GM21367 (cell line): ENCODE measurements around the gene TBC1D14.

Experiments
- ATAC-seq: cut with Tn5 transposase; IDR thresholded peaks from one replicate; pipeline ENCODE4 v1.9.1; 2021; ENCODE audit not compliant: unreplicated experiment

Gene TBC1D14

DNA sequence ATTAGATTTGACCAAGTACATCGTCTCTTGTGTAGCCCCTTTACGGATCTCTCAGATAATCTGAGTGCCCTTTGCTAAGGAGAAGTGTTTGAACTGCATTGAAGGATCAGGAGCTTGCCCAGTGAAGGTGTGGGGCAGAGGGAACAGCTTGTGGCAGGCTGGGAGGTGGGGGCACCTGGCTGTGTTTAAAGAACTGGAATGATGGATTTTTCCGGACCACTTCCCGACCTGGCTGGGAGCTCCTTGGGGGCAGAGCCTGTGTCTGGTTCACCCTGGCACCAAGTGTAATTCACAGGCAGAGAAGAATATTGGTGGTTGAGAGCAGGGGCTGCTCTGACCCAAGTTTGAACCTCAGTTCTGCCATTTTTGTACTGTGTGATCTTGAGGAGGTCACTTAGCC lies 18.5 kb downstream of the TBC1D14 start:
- ATAC-seq = no peak

GRCh38 chr4:6929339-6929811 lies 19.7 kb downstream of the TBC1D14 start:
- no peak for ATAC-seq

GRCh38 chr4:6929812-6930464 lies 20.3 kb downstream of the TBC1D14 start:
- ATAC-seq = no peak

DNA sequence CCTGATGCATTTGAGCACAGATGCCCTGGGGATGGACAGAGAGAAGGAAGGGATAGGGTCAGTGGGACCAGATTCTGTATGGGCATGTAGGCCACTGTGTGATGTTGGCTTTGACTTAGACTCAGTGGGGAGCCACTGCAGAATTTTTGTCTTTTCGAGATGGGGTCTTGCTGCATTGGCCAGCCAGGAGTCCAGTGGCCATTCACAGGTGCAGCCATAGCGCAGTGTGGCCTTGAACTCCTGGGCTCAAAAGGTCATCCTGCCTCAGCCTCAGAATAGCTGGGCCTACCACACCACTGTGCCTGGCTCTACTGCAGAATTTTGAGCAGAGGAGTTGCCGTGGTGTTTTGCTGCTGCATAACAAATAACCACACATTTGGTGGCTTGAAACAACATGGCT lies 22.8 kb downstream of the TBC1D14 start:
- ATAC-seq = no peak

- no peak for ATAC-seq
These were observed 23.3 kb downstream of the TBC1D14 start for GRCh38 chr4:6932918-6933317.

- ATAC-seq = no peak
These were observed 24.2 kb downstream of the TBC1D14 start for GRCh38 chr4:6933691-6934430.

DNA sequence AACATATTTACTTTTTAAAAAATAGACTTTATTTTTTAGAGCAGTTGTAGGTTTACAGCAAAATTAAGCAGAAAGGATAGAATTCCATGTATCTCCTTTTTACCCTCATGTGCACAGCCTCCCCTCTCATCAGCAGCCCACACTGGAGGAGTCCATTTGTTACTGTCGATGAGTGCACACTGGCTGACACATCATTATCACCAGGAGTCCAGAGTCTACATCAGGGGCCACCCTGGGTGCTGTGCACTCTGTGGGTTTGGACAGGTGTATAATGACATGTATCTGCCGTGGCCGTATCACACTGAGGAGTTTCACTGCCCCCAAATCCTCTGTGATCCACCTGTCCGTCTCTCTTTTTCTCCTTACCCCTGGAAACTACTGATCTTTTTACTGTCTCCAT lies 26.3 kb downstream of the TBC1D14 start:
- ATAC-seq = no peak

DNA sequence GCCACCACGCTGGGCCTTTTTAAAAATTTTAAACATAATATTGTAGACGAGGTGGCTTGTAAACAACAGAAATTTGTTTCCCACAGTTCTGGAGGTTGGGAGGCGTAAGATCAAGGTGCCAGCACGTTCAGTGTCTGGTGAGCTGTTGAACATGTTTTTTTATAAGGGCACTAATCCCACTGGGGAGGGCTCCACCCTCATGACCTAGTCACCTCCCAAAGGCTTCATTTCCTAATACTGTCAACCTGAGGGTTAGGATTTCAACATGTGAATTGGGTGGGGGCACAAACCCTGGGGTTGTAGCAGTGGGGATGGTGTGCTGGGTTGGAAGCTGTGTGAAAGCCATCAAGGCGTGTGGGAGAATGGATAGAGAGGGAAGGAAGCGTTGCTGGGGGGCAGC lies 27.6 kb downstream of the TBC1D14 start:
- no peak for ATAC-seq

GRCh38 chr4:6937754-6938153 lies 28.1 kb downstream of the TBC1D14 start:
- no peak for ATAC-seq

- no peak for ATAC-seq
These were observed 28.6 kb downstream of the TBC1D14 start for GRCh38 chr4:6938237-6938636.

DNA sequence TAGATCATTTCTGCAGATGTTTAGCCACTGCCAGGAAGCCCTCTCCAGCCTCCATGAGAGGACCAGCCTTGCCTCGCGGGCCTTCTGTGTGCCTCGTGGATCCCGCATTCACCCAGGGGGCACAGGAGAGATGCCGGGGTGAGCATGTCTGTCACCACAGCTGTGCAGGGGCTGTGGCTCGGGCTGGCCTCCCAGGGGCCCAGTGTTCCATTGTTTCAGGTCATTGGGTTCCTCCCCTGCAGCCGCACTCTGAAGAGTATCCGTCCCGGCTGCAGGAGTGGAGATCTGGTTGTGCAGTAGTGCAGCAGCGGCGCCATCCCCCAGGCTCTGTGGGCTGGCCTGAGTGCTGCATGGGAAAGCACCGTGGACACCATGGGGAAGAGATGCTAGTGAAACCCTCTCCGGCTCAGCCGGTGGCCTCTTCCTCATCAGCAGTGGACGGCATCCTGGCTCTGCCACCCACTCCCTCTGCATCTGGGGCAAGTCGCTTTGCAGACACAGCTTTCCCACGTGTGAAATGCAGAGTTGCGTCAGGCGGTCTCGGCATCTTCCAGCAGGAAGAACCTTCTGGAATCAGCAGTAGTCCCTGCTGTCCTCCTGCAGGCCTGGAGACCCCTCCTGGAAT lies 29.1 kb downstream of the TBC1D14 start:
- ATAC-seq = no peak

- ATAC-seq = no peak
These were observed 30.4 kb downstream of the TBC1D14 start for GRCh38 chr4:6939761-6940743.

- no peak for ATAC-seq
These were observed 31.1 kb downstream of the TBC1D14 start for GRCh38 chr4:6940744-6941137.

DNA sequence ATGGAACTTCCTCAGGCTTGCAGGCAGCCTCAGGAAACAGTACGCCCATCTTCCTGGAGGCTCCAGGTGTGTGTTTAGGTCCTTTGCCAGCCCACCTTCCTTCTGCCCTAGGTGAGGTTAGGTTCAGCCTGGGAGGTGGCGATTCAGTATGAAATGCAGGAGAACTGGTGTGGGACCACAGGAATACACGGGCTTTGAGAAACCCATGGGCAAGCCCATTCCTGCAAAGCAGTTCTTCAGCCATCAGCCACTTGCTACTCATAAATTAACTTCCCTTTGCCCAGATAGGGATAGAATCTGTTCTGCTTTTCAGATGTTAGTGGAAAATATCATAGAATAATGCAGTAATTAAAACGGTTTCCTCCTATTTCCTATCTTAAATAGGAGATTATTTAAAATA lies 32.2 kb downstream of the TBC1D14 start:
- no peak for ATAC-seq

DNA sequence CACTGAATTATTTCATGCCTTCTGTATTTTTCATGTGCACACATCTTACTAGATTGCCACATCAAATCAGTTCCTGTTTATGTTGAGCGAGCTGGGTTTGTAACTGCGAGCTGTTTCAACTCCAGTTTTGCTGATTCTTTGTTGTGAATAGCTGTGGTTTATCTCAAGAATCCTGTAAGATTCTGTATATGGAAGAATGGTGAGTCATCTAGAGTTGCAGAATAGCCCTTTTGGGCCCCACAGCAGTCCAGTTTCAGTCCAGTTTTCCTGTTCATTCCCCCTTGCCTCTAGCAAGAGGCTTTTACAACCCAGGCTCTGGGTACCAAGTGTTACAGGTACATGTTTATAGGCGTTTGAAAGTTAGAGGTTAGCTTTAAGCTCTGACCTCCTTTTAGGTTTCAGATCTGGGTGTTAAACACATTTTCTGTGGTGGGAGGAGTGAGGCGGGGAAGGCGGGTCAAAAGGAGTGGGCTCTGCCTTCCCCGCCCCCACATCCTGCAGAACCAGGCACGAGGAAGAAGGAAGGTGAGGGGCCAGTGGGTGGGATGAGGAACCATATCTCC lies 32.7 kb downstream of the TBC1D14 start:
- ATAC-seq = peak; percentile 65

DNA sequence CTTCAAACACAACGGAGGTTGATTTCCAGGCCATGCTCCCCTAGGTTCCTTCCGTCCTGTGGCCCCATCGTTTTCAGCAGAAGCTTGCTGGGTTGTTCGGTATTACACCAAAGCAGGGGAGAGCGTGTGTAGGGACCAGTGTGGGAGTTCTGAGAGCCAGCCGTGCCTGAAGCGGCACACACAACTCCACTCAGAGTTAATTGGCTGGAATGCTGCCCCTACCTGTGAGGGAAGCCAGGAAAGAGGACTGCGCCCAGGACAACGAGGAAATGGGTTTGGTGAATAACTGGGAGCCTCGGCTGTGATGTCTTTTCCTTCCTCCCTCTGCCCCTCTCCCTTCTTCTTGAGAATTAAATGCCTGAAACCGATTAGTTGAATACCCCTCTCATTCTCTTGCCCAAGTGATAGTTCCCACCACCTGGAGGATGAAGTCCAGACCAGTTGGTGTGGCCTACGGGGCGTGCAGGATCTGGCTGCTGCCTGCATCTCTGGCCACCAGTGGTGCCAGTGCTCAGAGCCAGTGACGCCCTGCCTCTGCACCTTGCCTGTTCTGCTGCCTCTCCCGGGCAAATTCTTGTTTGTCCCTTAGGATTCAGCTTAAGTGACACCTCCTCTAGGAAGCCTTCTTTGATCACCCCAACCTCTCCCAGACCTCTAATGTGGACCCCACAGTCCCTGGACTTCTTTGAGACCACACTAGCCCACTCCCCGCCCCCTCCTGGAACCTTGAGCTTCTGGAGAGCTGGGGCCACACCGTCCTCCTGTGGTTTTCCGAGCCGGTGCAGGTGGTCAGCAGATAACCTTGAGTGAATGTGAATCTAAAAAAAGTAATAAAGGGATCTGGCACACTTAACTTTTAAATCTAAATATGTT lies 33.6 kb downstream of the TBC1D14 start:
- ATAC-seq = no peak

GRCh38 chr4:6943885-6944225 lies 34.2 kb downstream of the TBC1D14 start:
- ATAC-seq = no peak

GRCh38 chr4:6944301-6945051 lies 34.9 kb downstream of the TBC1D14 start:
- ATAC-seq = no peak

- ATAC-seq = no peak
These were observed 35.4 kb downstream of the TBC1D14 start for GRCh38 chr4:6945052-6945409.
